ENCODE results near the gene BTN2A1. TPM values are rescaled to one million over a fixed set of nuclear protein-coding genes. Genes with fewer than 3 reads are reported as not detected.
A peak's percentile ranks its signal among the peaks of the same experiment; 100 is the strongest.

Gene BTN2A1
- total RNA-seq, 1 donor from 2014 or later, result 28.7 TPM

DNA sequence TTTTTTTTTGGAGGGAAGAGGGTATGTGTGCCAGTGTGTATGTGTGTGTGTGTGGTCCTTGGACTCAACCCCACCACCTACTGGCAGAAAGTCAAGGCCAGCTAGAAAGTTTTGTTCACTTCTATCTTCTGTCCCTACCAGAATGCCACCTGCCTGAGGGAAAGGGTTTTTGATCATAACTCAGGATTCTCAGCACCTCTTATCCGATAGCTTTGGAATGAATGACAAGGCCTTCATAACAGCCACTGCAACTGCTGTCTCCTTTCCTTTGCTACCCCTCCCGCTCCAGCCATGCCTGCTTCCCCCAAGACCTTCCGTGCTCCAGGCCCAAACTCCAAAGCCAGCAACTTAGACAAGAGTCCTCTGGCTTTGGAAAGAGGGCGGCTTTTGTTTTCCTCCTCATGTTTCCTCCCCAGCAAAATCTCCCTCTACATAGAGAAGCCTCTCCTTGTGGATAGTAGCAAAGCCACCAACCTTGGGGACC is 37.0 kb upstream of the BTN2A1 start:
- DNase-seq (ENCODE audit: low spot score), result peak; percentile 38
- TF ChIP-seq, protein P1, sequence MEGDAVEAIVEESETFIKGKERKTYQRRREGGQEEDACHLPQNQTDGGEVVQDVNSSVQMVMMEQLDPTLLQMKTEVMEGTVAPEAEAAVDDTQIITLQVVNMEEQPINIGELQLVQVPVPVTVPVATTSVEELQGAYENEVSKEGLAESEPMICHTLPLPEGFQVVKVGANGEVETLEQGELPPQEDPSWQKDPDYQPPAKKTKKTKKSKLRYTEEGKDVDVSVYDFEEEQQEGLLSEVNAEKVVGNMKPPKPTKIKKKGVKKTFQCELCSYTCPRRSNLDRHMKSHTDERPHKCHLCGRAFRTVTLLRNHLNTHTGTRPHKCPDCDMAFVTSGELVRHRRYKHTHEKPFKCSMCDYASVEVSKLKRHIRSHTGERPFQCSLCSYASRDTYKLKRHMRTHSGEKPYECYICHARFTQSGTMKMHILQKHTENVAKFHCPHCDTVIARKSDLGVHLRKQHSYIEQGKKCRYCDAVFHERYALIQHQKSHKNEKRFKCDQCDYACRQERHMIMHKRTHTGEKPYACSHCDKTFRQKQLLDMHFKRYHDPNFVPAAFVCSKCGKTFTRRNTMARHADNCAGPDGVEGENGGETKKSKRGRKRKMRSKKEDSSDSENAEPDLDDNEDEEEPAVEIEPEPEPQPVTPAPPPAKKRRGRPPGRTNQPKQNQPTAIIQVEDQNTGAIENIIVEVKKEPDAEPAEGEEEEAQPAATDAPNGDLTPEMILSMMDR (IDR thresholded peaks at IDR 0.05; ENCODE audit: unreplicated experiment), result peak; percentile 54
- Mint-ChIP-seq H3K36me3 (ENCODE audit: low read depth, unreplicated experiment) (peaks cover 20% of the 10 kb centered on the region), H3K4me1 (ENCODE audit: unreplicated experiment) (peaks cover 12% of the 10 kb centered on the region), H3K9me3 (ENCODE audit: unreplicated experiment) (peaks cover 3% of the 10 kb centered on the region), H3K27me3 (ENCODE audit: unreplicated experiment) (peaks cover 2% of the 10 kb centered on the region), H3K27ac (ENCODE audit: unreplicated experiment) (no peak overlapping the region), H3K4me3 (ENCODE audit: unreplicated experiment) (no peak overlapping the region)

- no peak overlapping the region for H3K27ac Mint-ChIP-seq (ENCODE audit: unreplicated experiment)
- TF ChIP-seq, protein P1 (IDR thresholded peaks at IDR 0.05; ENCODE audit: unreplicated experiment), result no peak
- no peak overlapping the region for H3K4me3 Mint-ChIP-seq (ENCODE audit: unreplicated experiment)
- peaks cover 26% of the 10 kb centered on the region for H3K36me3 Mint-ChIP-seq (ENCODE audit: low read depth, unreplicated experiment)
- DNase-seq (ENCODE audit: low spot score), result peak; percentile 62
- H3K27me3 Mint-ChIP-seq (ENCODE audit: unreplicated experiment), result peaks cover 2% of the 10 kb centered on the region
- peaks cover 18% of the 10 kb centered on the region for H3K4me1 Mint-ChIP-seq (ENCODE audit: unreplicated experiment)
- peaks cover 3% of the 10 kb centered on the region for H3K9me3 Mint-ChIP-seq (ENCODE audit: unreplicated experiment)
These were observed 36.3 kb upstream of the BTN2A1 start for GRCh38 chr6:26421259-26422144.

GRCh38 chr6:26422329-26422728 is 35.4 kb upstream of the BTN2A1 start:
- peaks cover 2% of the 10 kb centered on the region for H3K27me3 Mint-ChIP-seq (ENCODE audit: unreplicated experiment)
- H3K9me3 Mint-ChIP-seq (ENCODE audit: unreplicated experiment), result peaks cover 3% of the 10 kb centered on the region
- peaks cover 18% of the 10 kb centered on the region for H3K4me1 Mint-ChIP-seq (ENCODE audit: unreplicated experiment)
- peak overlapping the region; percentile 30 for H3K4me3 Mint-ChIP-seq (ENCODE audit: unreplicated experiment)
- TF ChIP-seq, protein P1 (IDR thresholded peaks at IDR 0.05; ENCODE audit: unreplicated experiment), result no peak
- H3K27ac Mint-ChIP-seq (ENCODE audit: unreplicated experiment), result no peak overlapping the region
- DNase-seq (ENCODE audit: low spot score), result no peak
- H3K36me3 Mint-ChIP-seq (ENCODE audit: low read depth, unreplicated experiment), result peaks cover 29% of the 10 kb centered on the region

GRCh38 chr6:26426691-26427450 is 30.9 kb upstream of the BTN2A1 start:
- H3K4me3 Mint-ChIP-seq (ENCODE audit: unreplicated experiment), result peak overlapping the region; percentile 21
- no peaks in the 10 kb centered on the region for H3K9me3 Mint-ChIP-seq (ENCODE audit: unreplicated experiment)
- peaks cover 53% of the 10 kb centered on the region for H3K36me3 Mint-ChIP-seq (ENCODE audit: low read depth, unreplicated experiment)
- DNase-seq (ENCODE audit: low spot score), result no peak
- H3K27ac Mint-ChIP-seq (ENCODE audit: unreplicated experiment), result no peak overlapping the region
- H3K27me3 Mint-ChIP-seq (ENCODE audit: unreplicated experiment), result peaks cover 2% of the 10 kb centered on the region
- TF ChIP-seq, protein P1 (IDR thresholded peaks at IDR 0.05; ENCODE audit: unreplicated experiment), result no peak
- peaks cover 37% of the 10 kb centered on the region for H3K4me1 Mint-ChIP-seq (ENCODE audit: unreplicated experiment)
